Keratinocyte (primary cell): ENCODE data around the gene CSNK1G1. TPM values are rescaled to one million over a fixed set of nuclear protein-coding genes. Genes with fewer than 3 reads are reported as not detected.

Experiments used
- DNase-seq: peaks from one replicate; pipeline ENCODE4 v3.0.0-alpha.2; 2011; ENCODE audit warnings: low read depth, missing footprints, low spot score
- FAIRE-seq: peaks from 2 replicates; lab custom pipeline; 2011; peaks lifted over from hg19 to GRCh38; lab: Jason Lieb, UNC
- H2AFZ ChIP-seq: 2 replicates; pipeline ENCODE4 v1.6.0; 2012; ENCODE audit warnings: low read length, control low read depth, inconsistent platforms; ENCODE audit not compliant: control insufficient read depth
- H3K27ac ChIP-seq: 2 replicates; pipeline ENCODE4 v1.5.1; 2011; ENCODE audit warnings: low read length; ENCODE audit not compliant: control insufficient read depth, insufficient read depth
- H3K27me3 ChIP-seq: 3 replicates; pipeline ENCODE4 v1.6.0; 2011; ENCODE audit warnings: low read length; ENCODE audit not compliant: control insufficient read depth, insufficient read depth; ENCODE audit errors: extremely low read depth
- H3K36me3 ChIP-seq, 2 experiments: 2 replicates in 1 of 2; 3 replicates in 1 of 2; pipeline ENCODE4 v1.5.1; 2011; ENCODE audit warnings: low read length in 2 of 2, mild to moderate bottlenecking in 1 of 2; ENCODE audit not compliant: control insufficient read depth in 2 of 2, insufficient read depth in 2 of 2; ENCODE audit errors: extremely low read depth in 1 of 2
- H3K4me1 ChIP-seq: 3 replicates; pipeline ENCODE4 v1.5.1; 2011; ENCODE audit warnings: low read length; ENCODE audit not compliant: control insufficient read depth, insufficient read depth; ENCODE audit errors: extremely low read depth
- H3K4me2 ChIP-seq: 3 replicates; pipeline ENCODE4 v1.6.0; 2011; ENCODE audit warnings: low read depth, low read length; ENCODE audit not compliant: control insufficient read depth, insufficient read depth; ENCODE audit errors: extremely low read depth
- H3K4me3 ChIP-seq, 3 experiments: fragments of 200-600 bp in 1 of 3; sonication (generic) in 1 of 3; 2 replicates in 2 of 3; 3 replicates in 1 of 3; pipeline ENCODE4 v1.5.1; 2011 to 2016; ENCODE audit warnings: low read length in 3 of 3, mild to moderate bottlenecking in 3 of 3, control low read depth in 2 of 3, inconsistent platforms in 1 of 3, low read depth in 1 of 3, mixed read lengths in 1 of 3, mixed run types in 1 of 3, moderate library complexity in 1 of 3; ENCODE audit not compliant: control insufficient read depth in 2 of 3, insufficient read depth in 2 of 3; ENCODE audit errors: extremely low read depth in 1 of 3
- H3K79me2 ChIP-seq: 2 replicates; pipeline ENCODE4 v1.6.0; 2012; ENCODE audit warnings: low read length; ENCODE audit not compliant: control insufficient read depth, insufficient read depth
- H3K9ac ChIP-seq: 3 replicates; pipeline ENCODE4 v1.6.0; 2011; ENCODE audit warnings: low read length; ENCODE audit not compliant: control insufficient read depth, insufficient read depth; ENCODE audit errors: extremely low read depth
- H3K9me1 ChIP-seq: 3 replicates; pipeline ENCODE4 v1.6.0; 2011; ENCODE audit warnings: low read length; ENCODE audit not compliant: control insufficient read depth, insufficient read depth; ENCODE audit errors: extremely low read depth
- H3K9me3 ChIP-seq: 2 replicates; pipeline ENCODE4 v1.5.1; 2012; ENCODE audit warnings: low read depth, low read length; ENCODE audit not compliant: control insufficient read depth
- H4K20me1 ChIP-seq: 3 replicates; pipeline ENCODE4 v1.6.0; 2011; ENCODE audit warnings: low read length; ENCODE audit not compliant: control insufficient read depth, insufficient read depth; ENCODE audit errors: extremely low read depth
- EZH2 ChIP-seq: IDR thresholded peaks from one replicate; pipeline ENCODE4 v1.6.1; 2012; ENCODE audit warnings: inconsistent platforms, mild to moderate bottlenecking, low read length, moderate library complexity
- dilution Hi-C: fragments of 300-500 bp; cut with MboI; formaldehyde crosslinking; loops from one replicate; pipeline ENCODE4 v1.7.0; 2020; ENCODE audit warnings: low sequenced_read_pairs; ENCODE audit not compliant: extremely low pct_ligation_motif_present
- polyA plus RNA-seq, 5 experiments: library from polyadenylated mRNA; depleted of rRNA in 3 of 5; stranded (reverse) in 3 of 5; stranded (forward) in 1 of 5; unstranded in 1 of 5; fragments of >200 nt; gene quantifications; 1 replicate in 1 of 5; 2 replicates in 3 of 5; 3 replicates in 1 of 5; pipeline versions ENCODE4 v1.2.1 to v1.2.3, GENCODE V29; 2011 to 2012; ENCODE audit warnings: missing spikeins in 2 of 5, low read depth in 1 of 5, low replicate concordance in 1 of 5
- TF ChIP-seq, protein P1 (sequence below), 3 experiments: IDR thresholded peaks in 1 of 3; conservative IDR thresholded peaks in 1 of 3; optimal IDR thresholded peaks in 1 of 3; 2 replicates in 2 of 3; 3 replicates in 1 of 3; pipeline versions ENCODE3 to v1.5.1; 2011; ENCODE audit warnings: low read length in 3 of 3, mild to moderate bottlenecking in 3 of 3, moderate library complexity in 2 of 3, control low read depth in 1 of 3, inconsistent platforms in 1 of 3; ENCODE audit not compliant: insufficient read depth in 2 of 3; ENCODE audit errors: extremely low read depth in 1 of 3

Gene CSNK1G1
- polyA plus RNA-seq, 1 donor (not counting 4 experiments of a cell fraction or from before 2014, with no cell fraction given), result 28.9 TPM

DNA sequence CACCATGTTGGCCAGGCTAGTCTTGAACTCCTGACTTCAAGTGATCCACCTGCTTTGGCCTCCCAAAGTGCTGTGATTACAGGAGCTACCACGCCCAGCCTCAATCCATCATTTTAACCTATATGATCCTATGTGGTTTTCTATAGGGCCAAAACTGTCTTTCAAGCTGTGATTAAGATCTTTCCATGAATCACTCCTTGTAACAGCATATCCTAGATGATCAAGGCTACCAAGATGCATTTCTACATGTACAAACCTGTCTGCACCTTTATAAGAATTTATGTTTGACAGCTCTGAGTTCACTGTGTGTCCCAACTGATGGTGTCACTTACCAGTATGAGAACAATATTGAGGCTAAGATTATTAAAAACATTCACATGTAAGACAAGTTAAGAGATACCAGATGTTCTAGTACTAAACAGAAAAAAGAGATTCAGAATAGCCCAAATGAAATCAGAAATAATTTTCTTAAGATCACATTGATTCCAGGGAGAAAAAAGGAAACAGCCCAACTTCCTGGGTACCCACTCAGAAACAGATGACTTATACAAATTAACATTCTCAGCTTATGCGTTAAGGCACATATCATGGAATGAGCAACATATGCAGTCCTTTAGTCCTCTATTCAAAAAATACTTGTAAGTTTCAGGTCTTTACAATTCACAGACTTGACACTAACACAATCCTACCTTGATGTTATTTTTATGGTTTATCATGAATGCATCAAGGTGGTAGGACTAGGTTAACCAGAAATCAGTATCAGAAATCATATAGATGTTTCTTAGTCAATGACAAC, 168.4 kb downstream of the CSNK1G1 start:
- Histone ChIP-seq H3K9me1 (no peaks in the 10 kb centered on the region), H4K20me1 (no peaks in the 10 kb centered on the region), H3K79me2 (no peaks in the 10 kb centered on the region), H3K9me3 (no peaks in the 10 kb centered on the region), H2AFZ (no peak overlapping the region), H3K4me2 (peak overlapping the region; percentile 65), H3K27ac (peak overlapping the region; percentile 70), H3K9ac (peak overlapping the region; percentile 35), H3K4me3 (no peak overlapping the region), H3K4me1 (peaks cover 19% of the 10 kb centered on the region), H3K36me3 (peaks cover 5 to 10% of the 10 kb centered on the region in 2 experiments), H3K27me3 (no peaks in the 10 kb centered on the region)
- DNase-seq (peak; percentile 83), FAIRE-seq (peak; percentile 90)
- dilution Hi-C loops, result no loop called here
- TF ChIP-seq, protein P1, sequence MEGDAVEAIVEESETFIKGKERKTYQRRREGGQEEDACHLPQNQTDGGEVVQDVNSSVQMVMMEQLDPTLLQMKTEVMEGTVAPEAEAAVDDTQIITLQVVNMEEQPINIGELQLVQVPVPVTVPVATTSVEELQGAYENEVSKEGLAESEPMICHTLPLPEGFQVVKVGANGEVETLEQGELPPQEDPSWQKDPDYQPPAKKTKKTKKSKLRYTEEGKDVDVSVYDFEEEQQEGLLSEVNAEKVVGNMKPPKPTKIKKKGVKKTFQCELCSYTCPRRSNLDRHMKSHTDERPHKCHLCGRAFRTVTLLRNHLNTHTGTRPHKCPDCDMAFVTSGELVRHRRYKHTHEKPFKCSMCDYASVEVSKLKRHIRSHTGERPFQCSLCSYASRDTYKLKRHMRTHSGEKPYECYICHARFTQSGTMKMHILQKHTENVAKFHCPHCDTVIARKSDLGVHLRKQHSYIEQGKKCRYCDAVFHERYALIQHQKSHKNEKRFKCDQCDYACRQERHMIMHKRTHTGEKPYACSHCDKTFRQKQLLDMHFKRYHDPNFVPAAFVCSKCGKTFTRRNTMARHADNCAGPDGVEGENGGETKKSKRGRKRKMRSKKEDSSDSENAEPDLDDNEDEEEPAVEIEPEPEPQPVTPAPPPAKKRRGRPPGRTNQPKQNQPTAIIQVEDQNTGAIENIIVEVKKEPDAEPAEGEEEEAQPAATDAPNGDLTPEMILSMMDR (optimal IDR thresholded peaks at IDR 0.05 in 1 of 3, IDR thresholded peaks at IDR 0.05 in 1 of 3, conservative IDR thresholded peaks at IDR 0.05 in 1 of 3; ENCODE audit: extremely low read depth in 1 of 3, insufficient read depth in 2 of 3, low read length in 3 of 3), result no peak
- no peak for TF ChIP-seq EZH2

DNA sequence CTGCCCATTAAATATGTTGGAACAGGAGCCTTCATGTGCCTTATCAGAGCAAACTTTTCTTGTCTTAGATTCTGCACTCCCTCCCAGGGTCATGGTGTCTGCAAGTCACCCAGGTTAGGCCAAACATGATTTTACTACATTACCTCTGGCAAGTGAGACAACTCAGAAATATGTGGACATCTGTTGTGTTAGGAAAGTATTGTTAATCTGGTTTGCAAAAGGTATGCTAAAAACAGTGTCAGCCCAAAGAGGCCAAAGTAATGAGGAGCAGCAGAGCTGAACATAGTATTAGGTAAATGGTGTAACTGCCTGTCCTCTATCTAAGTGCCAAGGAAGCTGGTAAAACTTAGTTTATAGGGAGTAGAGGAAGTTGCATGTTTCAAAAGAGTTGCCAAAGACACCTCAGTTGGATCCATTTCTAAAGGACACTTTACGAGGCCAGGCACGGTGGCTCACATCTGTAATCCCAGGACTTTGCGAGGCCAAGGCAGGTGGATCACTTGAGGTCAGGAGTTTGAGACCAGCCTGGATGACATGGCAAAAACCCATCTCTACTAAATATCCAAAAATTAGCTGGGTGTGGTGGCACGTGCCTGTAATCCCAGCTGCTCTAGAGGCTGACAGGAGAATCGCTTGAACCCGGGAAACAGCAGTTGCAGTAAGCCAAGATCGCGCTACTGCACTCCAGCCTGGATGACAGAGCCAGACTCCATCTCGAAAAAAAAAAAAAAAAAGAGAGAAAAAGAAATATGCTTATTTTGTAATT, 170.6 kb downstream of the CSNK1G1 start:
- Histone ChIP-seq H3K36me3 (peaks cover 5 to 13% of the 10 kb centered on the region in 2 experiments), H3K4me2 (no peak overlapping the region), H3K9me3 (no peaks in the 10 kb centered on the region), H3K27me3 (no peaks in the 10 kb centered on the region), H3K9ac (no peak overlapping the region), H3K4me1 (peaks cover 19% of the 10 kb centered on the region), H3K4me3 (no peak overlapping the region), H4K20me1 (no peaks in the 10 kb centered on the region), H3K79me2 (no peaks in the 10 kb centered on the region), H2AFZ (no peak overlapping the region), H3K9me1 (no peaks in the 10 kb centered on the region), H3K27ac (no peak overlapping the region)
- FAIRE-seq (no peak), DNase-seq (no peak)
- TF ChIP-seq, protein P1 (optimal IDR thresholded peaks at IDR 0.05 in 1 of 3, IDR thresholded peaks at IDR 0.05 in 1 of 3, conservative IDR thresholded peaks at IDR 0.05 in 1 of 3; ENCODE audit: extremely low read depth in 1 of 3, insufficient read depth in 2 of 3, low read length in 3 of 3), result no peak
- TF ChIP-seq EZH2, result no peak
- dilution Hi-C loops, result no loop called here
